ENCODE measurements around the gene LRRC14B.

- TF ChIP-seq CTCF (conservative IDR thresholded peaks at IDR 0.05) (no peak), ZFX (IDR thresholded peaks at IDR 0.05) (no peak)
These were observed 794 bp upstream of the LRRC14B start for GRCh38 chr5:190366-191035.

Measured in C4-2B (cell line).